GM12872 (cell line): Measurements from ENCODE around the gene OPN1MW3.
A peak's percentile ranks its signal among the peaks of the same experiment; 100 is the strongest.

ENCODE experiments used
- CTCF ChIP-seq: IDR thresholded peaks from 3 replicates; pipeline ENCODE4 v1.5.1; 2011; ENCODE audit warnings: low read depth, mild to moderate bottlenecking, low read length, moderate library complexity; ENCODE audit not compliant: insufficient read depth

OPN1MW3 gene

GRCh38 chrX:154310616-154311536 is 53.5 kb downstream of the OPN1MW3 start:
- TF ChIP-seq CTCF = no peak

- TF ChIP-seq CTCF = no peak
Observed at GRCh38 chrX:154312116-154312515, 54.7 kb downstream of the OPN1MW3 start.

- TF ChIP-seq CTCF = no peak
Observed at GRCh38 chrX:154313147-154313546, 55.8 kb downstream of the OPN1MW3 start.

GRCh38 chrX:154315416-154315815 is 58.0 kb downstream of the OPN1MW3 start:
- TF ChIP-seq CTCF = no peak

- TF ChIP-seq CTCF = peak; percentile 52; the same call in 2 of the 3 replicates
Observed at GRCh38 chrX:154317391-154317995, 60.1 kb downstream of the OPN1MW3 start.

- TF ChIP-seq CTCF = no peak
Observed at GRCh38 chrX:154320406-154320805, 63.0 kb downstream of the OPN1MW3 start.
